Transverse colon (tissue), 4 donors: ENCODE measurements around the gene LMO1. TPM values are rescaled to one million over a fixed set of nuclear protein-coding genes. Genes with fewer than 3 reads are reported as not detected.

Experiments used
- DNase-seq: peaks from one replicate; pipeline ENCODE4 v3.0.0-alpha.2; 2019
- H3K27ac ChIP-seq, 4 donors: fragments of 200-600 bp; sonication (generic); 2 replicates each; pipeline ENCODE4 v1.5.1; 2016 to 2018; ENCODE audit warnings: inconsistent platforms in 4 of 4
- H3K27me3 ChIP-seq: fragments of 200-600 bp; sonication (generic); 2 replicates; pipeline ENCODE4 v1.5.1; 2017; ENCODE audit warnings: inconsistent platforms
- H3K36me3 ChIP-seq, 4 donors: fragments of 200-600 bp; sonication (generic); 2 replicates each; pipeline ENCODE4 v1.5.1; 2017 to 2019; ENCODE audit warnings: inconsistent platforms in 4 of 4
- H3K4me1 ChIP-seq, 4 donors: fragments of 200-600 bp; sonication (generic); 2 replicates each; pipeline ENCODE4 v1.5.1; 2017 to 2020; ENCODE audit warnings: inconsistent platforms in 4 of 4
- H3K4me3 ChIP-seq, 4 donors: fragments of 200-600 bp; sonication (generic); 1 replicate in 1 of 4; 2 replicates in 3 of 4; pipeline versions ENCODE4 v1.5.1 to v1.6.1; 2017 to 2019; ENCODE audit warnings: inconsistent platforms in 4 of 4
- H3K9me3 ChIP-seq, 2 donors: fragments of 200-600 bp; sonication (generic); 2 replicates each; pipeline ENCODE4 v1.5.1; 2017 to 2019; ENCODE audit warnings: inconsistent platforms in 2 of 2
- EP300 ChIP-seq: sonication (generic); formaldehyde crosslinking; IDR thresholded peaks from one replicate; pipeline ENCODE4 v1.6.1; 2017; ENCODE audit warnings: antibody characterized with exemption, low read depth
- POLR2A ChIP-seq: fragments of 450-650 bp; IDR thresholded peaks from one replicate; pipeline ENCODE4 v1.6.1; 2016; ENCODE audit warnings: antibody characterized with exemption, mild to moderate bottlenecking, moderate library complexity
- POLR2AphosphoS5 ChIP-seq, 3 donors: sonication (generic); formaldehyde crosslinking; IDR thresholded peaks; one replicate each; pipeline ENCODE4 v1.6.1; 2016; ENCODE audit warnings: antibody characterized with exemption in 3 of 3
- WGBS, 2 donors: methylation state at CpG; one replicate each; pipeline ENCODE4 v1.1.5; 2018; ENCODE audit warnings: low coverage in 1 of 2; 5-methylcytosine and 5-hydroxymethylcytosine counted together
- in situ Hi-C, 4 donors: fragments of 200-750 bp; cut with MboI; loops; one replicate each; pipeline versions ENCODE4 v1.15.0 to v1.15.1; 2017; ENCODE audit warnings: low sequenced_read_pairs in 3 of 4, low pct_ligation_motif_present in 1 of 4, low pct_unique_long_range_greater_than_20kb in 1 of 4
- intact Hi-C: fragments of 100-400 bp; cut with DNase I; formaldehyde crosslinking; loops from one replicate; pipeline ENCODE4 v1.15.1; 2023; ENCODE audit warnings: low total_unique reads
- total RNA-seq, 4 donors: library from RNA; depleted of rRNA; stranded (reverse); fragments of >200 nt; gene quantifications; one replicate each; pipeline ENCODE4 v1.1.0, GENCODE V29; 2016
- TF ChIP-seq, protein P1 (sequence below), 5 experiments: fragments of 200-600 bp in 3 of 5; fragments of 450-650 bp in 2 of 5; sonication (generic) in 3 of 5; IDR thresholded peaks; 1 replicate in 2 of 5; 2 replicates in 3 of 5; pipeline ENCODE4 v1.5.1; 2016 to 2017; ENCODE audit warnings: antibody characterized with exemption in 5 of 5, inconsistent platforms in 3 of 5, mild to moderate bottlenecking in 2 of 5, moderate library complexity in 1 of 5

The LMO1 gene
- total RNA-seq, 4 donors from 2014 or later = not detected

DNA sequence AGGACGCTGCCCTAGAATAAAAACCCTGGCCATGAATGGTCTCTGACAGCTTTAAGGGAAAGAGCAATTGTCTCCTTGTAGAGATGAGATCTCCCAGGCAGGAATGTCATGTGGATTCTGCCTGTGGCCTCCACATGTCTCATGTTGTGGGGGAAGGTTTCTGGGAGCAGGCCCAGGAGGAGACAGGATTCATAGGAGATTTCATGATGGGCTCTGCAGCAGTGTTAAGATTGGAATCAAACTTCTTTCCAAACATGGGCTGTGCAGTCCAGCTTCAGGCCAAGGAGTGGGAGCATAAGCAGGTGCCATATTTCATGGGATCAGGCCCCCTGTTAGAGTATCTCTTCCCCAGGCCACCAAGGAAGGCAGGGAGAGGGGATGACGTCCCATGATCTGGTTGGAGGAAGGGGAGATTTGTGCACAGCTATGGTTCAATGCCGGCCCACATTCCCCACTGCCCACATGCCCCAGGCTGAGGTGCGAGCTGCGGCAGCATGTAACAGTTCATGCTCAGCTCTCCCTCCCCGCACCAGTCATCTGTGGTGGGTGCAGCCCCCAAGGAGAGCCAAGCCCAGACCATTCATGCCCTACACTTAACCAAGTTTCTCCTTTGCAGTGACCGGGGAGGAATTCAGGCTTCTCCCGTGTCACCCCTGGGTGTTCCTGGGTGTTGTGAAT, 42.5 kb downstream of the LMO1 start:
- TF ChIP-seq POLR2A (no peak), EP300 (no peak), POLR2AphosphoS5 (IDR thresholded peaks at IDR 0.05) (no peak)
- TF ChIP-seq, protein P1, sequence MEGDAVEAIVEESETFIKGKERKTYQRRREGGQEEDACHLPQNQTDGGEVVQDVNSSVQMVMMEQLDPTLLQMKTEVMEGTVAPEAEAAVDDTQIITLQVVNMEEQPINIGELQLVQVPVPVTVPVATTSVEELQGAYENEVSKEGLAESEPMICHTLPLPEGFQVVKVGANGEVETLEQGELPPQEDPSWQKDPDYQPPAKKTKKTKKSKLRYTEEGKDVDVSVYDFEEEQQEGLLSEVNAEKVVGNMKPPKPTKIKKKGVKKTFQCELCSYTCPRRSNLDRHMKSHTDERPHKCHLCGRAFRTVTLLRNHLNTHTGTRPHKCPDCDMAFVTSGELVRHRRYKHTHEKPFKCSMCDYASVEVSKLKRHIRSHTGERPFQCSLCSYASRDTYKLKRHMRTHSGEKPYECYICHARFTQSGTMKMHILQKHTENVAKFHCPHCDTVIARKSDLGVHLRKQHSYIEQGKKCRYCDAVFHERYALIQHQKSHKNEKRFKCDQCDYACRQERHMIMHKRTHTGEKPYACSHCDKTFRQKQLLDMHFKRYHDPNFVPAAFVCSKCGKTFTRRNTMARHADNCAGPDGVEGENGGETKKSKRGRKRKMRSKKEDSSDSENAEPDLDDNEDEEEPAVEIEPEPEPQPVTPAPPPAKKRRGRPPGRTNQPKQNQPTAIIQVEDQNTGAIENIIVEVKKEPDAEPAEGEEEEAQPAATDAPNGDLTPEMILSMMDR (IDR thresholded peaks at IDR 0.05) = no peak
- no peak overlapping the region for H3K27ac ChIP-seq
- peaks cover 0 to 25% (median 16%) of the 10 kb centered on the region in 4 donors for H3K4me1 ChIP-seq
- H3K9me3 ChIP-seq = no peaks in the 10 kb centered on the region
- in situ Hi-C loops (loop anchor here in 3 of 4 donors (10.0 kb wide), 1 partner anchor 344 kb away; no protein-coding TSS in a partner anchor), intact Hi-C loops (no loop called here)
- H3K36me3 ChIP-seq = no peaks in the 10 kb centered on the region
- WGBS, 2 donors = 77% methylated on average over 8 of the region's 8 CpGs; no CpG with 5 or more reads in 1 of the 2 donors
- H3K27me3 ChIP-seq = no peaks in the 10 kb centered on the region
- no peak overlapping the region for H3K4me3 ChIP-seq
- no peak for DNase-seq

- no peak overlapping the region for H3K27ac ChIP-seq
- no peaks in the 10 kb centered on the region for H3K9me3 ChIP-seq
- no peak for DNase-seq
- in situ Hi-C loops (loop anchor here in 3 of 4 donors (10.0 kb wide), 1 partner anchor 344 kb away; no protein-coding TSS in a partner anchor), intact Hi-C loops (no loop called here)
- H3K4me3 ChIP-seq = no peak overlapping the region
- no peaks in the 10 kb centered on the region for H3K27me3 ChIP-seq
- peaks cover 0 to 20% (median 14%) of the 10 kb centered on the region in 4 donors for H3K4me1 ChIP-seq
- TF ChIP-seq, protein P1 (IDR thresholded peaks at IDR 0.05) = no peak
- TF ChIP-seq EP300 (no peak), POLR2AphosphoS5 (IDR thresholded peaks at IDR 0.05) (no peak), POLR2A (no peak)
- WGBS, 2 donors = 80 to 90% methylated on average over 1 to 10 of the region's 11 CpGs
- H3K36me3 ChIP-seq = no peaks in the 10 kb centered on the region
Measured at GRCh38 chr11:8220261-8221045, 43.2 kb downstream of the LMO1 start.

DNA sequence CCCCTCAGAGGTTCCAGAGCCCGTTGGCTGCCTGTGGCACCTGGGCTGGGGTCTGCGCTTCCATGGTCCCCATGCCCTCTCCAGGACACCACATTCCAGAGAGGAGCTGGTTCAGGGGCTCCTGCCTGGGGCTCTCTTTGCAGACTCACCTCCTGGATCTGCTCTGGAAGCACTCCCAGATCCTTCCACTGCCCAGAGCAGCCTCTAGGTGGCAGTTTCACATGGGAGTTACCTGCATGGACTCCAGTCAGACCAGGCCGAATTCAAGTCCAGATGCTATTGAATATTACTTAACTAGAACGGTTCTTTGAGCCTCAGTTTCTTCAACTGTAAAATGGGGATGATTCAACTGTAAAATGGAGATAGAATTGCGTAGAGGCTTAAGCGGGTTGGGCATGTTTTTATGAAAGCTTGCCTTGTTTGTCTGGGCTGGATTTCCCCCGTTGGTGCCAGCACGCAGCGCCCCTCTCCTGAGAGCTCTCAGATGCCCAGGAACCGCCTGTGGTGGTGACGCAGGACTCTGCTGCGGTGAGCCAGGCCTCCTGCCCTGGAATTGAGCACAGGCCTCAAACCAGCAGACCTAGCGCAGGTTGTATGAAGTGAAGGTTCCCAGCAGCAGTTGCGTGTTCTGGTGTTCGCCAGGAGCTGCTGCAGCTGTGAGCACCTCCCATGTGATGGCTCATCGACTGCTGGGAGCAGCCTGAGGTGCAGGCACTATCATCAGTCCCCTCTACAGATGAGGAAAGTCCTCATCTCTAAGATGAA, 44.2 kb downstream of the LMO1 start:
- Histone ChIP-seq H3K36me3 (no peaks in the 10 kb centered on the region), H3K4me1 (peaks cover 0 to 14% (median 8%) of the 10 kb centered on the region in 4 donors), H3K27me3 (no peaks in the 10 kb centered on the region), H3K4me3 (no peak overlapping the region), H3K27ac (no peak overlapping the region), H3K9me3 (no peaks in the 10 kb centered on the region)
- intact Hi-C loops = no loop called here
- in situ Hi-C loops = loop anchor here in 3 of 4 donors (10.0 kb wide), 1 partner anchor 345 kb away; no protein-coding TSS in a partner anchor
- TF ChIP-seq EP300 (no peak), POLR2A (no peak), POLR2AphosphoS5 (IDR thresholded peaks at IDR 0.05) (no peak)
- TF ChIP-seq, protein P1 (IDR thresholded peaks at IDR 0.05) = peak; percentile 51 to 69 (median 58)
- DNase-seq = peak; percentile 70
- 20 to 79% methylated on average over 1 to 16 of the region's 16 CpGs for WGBS, 2 donors

DNA sequence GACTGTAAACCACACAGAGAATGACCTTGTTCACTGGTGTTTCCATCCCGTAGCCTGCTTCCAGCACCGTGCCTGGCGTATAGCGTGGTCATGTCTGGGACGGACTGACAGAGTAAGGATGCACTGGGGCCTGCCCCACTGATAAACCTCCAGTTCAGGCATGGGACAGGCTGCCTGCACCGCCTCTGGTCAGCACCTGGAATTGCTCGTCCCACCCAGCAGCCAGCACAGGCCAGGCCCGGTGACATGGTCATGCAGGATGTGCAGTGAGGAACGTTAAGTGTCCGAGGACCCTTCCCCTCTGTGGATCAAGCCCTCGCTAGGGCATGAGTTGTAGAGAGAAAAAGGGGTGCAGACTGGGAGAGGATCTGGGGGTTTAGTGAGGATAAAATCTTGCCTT, 44.8 kb downstream of the LMO1 start:
- Histone ChIP-seq H3K4me1 (peaks cover 0 to 10% (median 6%) of the 10 kb centered on the region in 4 donors), H3K36me3 (no peaks in the 10 kb centered on the region), H3K27ac (no peak overlapping the region), H3K4me3 (no peak overlapping the region), H3K9me3 (no peaks in the 10 kb centered on the region), H3K27me3 (no peaks in the 10 kb centered on the region)
- in situ Hi-C loops = no loop called here
- no peak for DNase-seq
- no peak for TF ChIP-seq EP300
- no peak for TF ChIP-seq POLR2AphosphoS5 (IDR thresholded peaks at IDR 0.05)
- TF ChIP-seq, protein P1 (IDR thresholded peaks at IDR 0.05) = no peak
- TF ChIP-seq POLR2A = no peak
- WGBS, 2 donors = 78% methylated on average over 11 of the region's 11 CpGs; no CpG with 5 or more reads in 1 of the 2 donors
- intact Hi-C loops = no loop called here
